HCT116 (cell line): ENCODE results near the gene PI16. TPM values are rescaled to one million over a fixed set of nuclear protein-coding genes. Genes with fewer than 3 reads are reported as not detected.

Experiments
- ATAC-seq: fragments of 200-7000 bp; cut with Tn5 transposase; 2 replicates; pipeline ENCODE4 v1.9.1; 2020; ENCODE audit warnings: mild to moderate bottlenecking, moderate library complexity
- BruUV-seq: library from RNA; stranded (reverse); fragments of 400-500 nt; replicated peaks from 2 replicates; lab custom pipeline; 2021; lab: Mats Ljungman, UMichigan
- CTCF ChIA-PET: fragments of 300-600 bp; sonication (Branson Sonifier 250); formaldehyde crosslinking; loops from one replicate; lab custom pipeline; 2021; ENCODE audit warnings: antibody characterized with exemption; lab: Charles Lee
- POLR2A ChIA-PET: fragments of 300-600, 350-600 bp; sonication (Branson Sonifier 250); formaldehyde crosslinking; loops from one replicate; lab custom pipeline; 2021; ENCODE audit warnings: antibody characterized with exemption; lab: Charles Lee
- RAD21 ChIA-PET, 2 experiments: fragments of 300-600 bp; sonication (Branson Sonifier 250); formaldehyde crosslinking; loops; one replicate each; lab custom pipeline; 2023; ENCODE audit warnings: low total read pairs in 2 of 2; ENCODE audit not compliant: uncharacterized antibody in 2 of 2, unreplicated experiment in 2 of 2, low non-redundant PET in 1 of 2; lab: Charles Lee
- DNase-seq: peaks from one replicate; pipeline ENCODE4 v3.0.0-alpha.2; 2010; ENCODE audit warnings: low read depth, low spot score
- H2AFZ ChIP-seq: fragments of 200-600 bp; shearing (Covaris generic), sonication (generic); 2 replicates; pipeline ENCODE4 v1.6.1; 2017; ENCODE audit warnings: low read depth, mixed run types, mixed read lengths, antibody characterized with exemption, low read length; ENCODE audit not compliant: poor library complexity, severe bottlenecking
- H3K27ac ChIP-seq: 2 replicates; pipeline ENCODE4 v1.5.1; 2012; ENCODE audit warnings: low read depth, low read length
- H3K27me3 ChIP-seq: fragments of 200-600 bp; sonication (generic); 2 replicates; pipeline ENCODE4 v1.6.1; 2016; ENCODE audit warnings: mixed run types, low read length, mixed read lengths; ENCODE audit not compliant: insufficient read depth
- H3K36me3 ChIP-seq, 2 experiments: fragments of 200-500 bp in 1 of 2; fragments of 200-600 bp in 1 of 2; sonication (Bioruptor generic) in 1 of 2; sonication (generic) in 1 of 2; 2 replicates each; pipeline versions ENCODE4 v1.5.1 to v1.6.1; 2014 to 2016; ENCODE audit warnings: low read length in 2 of 2, inconsistent platforms in 1 of 2, mixed read lengths in 1 of 2, mixed run types in 1 of 2; ENCODE audit not compliant: insufficient read depth in 2 of 2, control insufficient read depth in 1 of 2
- H3K4me1 ChIP-seq, 2 experiments: fragments of 200-600 bp in 1 of 2; sonication (generic) in 1 of 2; 2 replicates each; pipeline versions ENCODE4 v1.5.1 to v1.6.1; 2012 to 2017; ENCODE audit warnings: low read length in 2 of 2, inconsistent platforms in 1 of 2, mild to moderate bottlenecking in 1 of 2, mixed read lengths in 1 of 2, mixed run types in 1 of 2, moderate library complexity in 1 of 2; ENCODE audit not compliant: insufficient read depth in 2 of 2, control insufficient read depth in 1 of 2
- H3K4me2 ChIP-seq: fragments of 200-600 bp; sonication (generic); 2 replicates; pipeline ENCODE4 v1.6.1; 2017; ENCODE audit warnings: mixed run types, low read length, mixed read lengths
- H3K4me3 ChIP-seq, 2 experiments: fragments of 200-600 bp in 1 of 2; sonication (generic) in 1 of 2; replicated peaks in 1 of 2; 2 replicates each; pipeline ENCODE4 v1.5.1; 2011 to 2016; ENCODE audit warnings: low read length in 2 of 2, control low read depth in 1 of 2, low read depth in 1 of 2, mild to moderate bottlenecking in 1 of 2, mixed read lengths in 1 of 2, mixed run types in 1 of 2
- H3K79me2 ChIP-seq: fragments of 200-600 bp; sonication (generic); 2 replicates; pipeline ENCODE4 v1.6.1; 2017; ENCODE audit warnings: mild to moderate bottlenecking, mixed run types, low read length, moderate library complexity, mixed read lengths; ENCODE audit not compliant: insufficient read depth
- H3K9ac ChIP-seq: fragments of 200-600 bp; sonication (generic); 2 replicates; pipeline ENCODE4 v1.6.1; 2016; ENCODE audit warnings: low read length, mixed read lengths
- H3K9me2 ChIP-seq: fragments of 200-600 bp; sonication (generic), shearing (Covaris generic); 2 replicates; pipeline ENCODE4 v1.6.1; 2017; ENCODE audit warnings: mixed run types, mild to moderate bottlenecking, moderate library complexity; ENCODE audit not compliant: insufficient read depth
- H3K9me3 ChIP-seq, 2 experiments: fragments of 200-500 bp in 1 of 2; fragments of 200-600 bp in 1 of 2; sonication (Bioruptor generic) in 1 of 2; sonication (generic) in 1 of 2; 2 replicates each; pipeline ENCODE4 v1.6.1; 2014 to 2017; ENCODE audit warnings: low read length in 2 of 2, mixed read lengths in 2 of 2, inconsistent platforms in 1 of 2, low read depth in 1 of 2, mild to moderate bottlenecking in 1 of 2, mixed run types in 1 of 2, moderate library complexity in 1 of 2; ENCODE audit not compliant: control insufficient read depth in 1 of 2, insufficient read depth in 1 of 2
- H4K20me1 ChIP-seq: fragments of 200-600 bp; sonication (generic), shearing (Covaris generic); 2 replicates; pipeline ENCODE4 v1.6.1; 2017; ENCODE audit warnings: mixed run types, mild to moderate bottlenecking, moderate library complexity; ENCODE audit not compliant: insufficient read depth
- ATF3 ChIP-seq: IDR thresholded peaks from 2 replicates; pipeline ENCODE4 v1.6.1; 2012
- CEBPB ChIP-seq: IDR thresholded peaks from 2 replicates; pipeline ENCODE4 v1.6.1; 2012; ENCODE audit warnings: low read depth
- CTCF ChIP-seq, 3 experiments: fragments of 200-600 bp in 1 of 3; sonication (generic) in 1 of 3; IDR thresholded peaks in 2 of 3; conservative IDR thresholded peaks in 1 of 3; 2 replicates each; pipeline ENCODE4 v1.5.1; 2012 to 2017; ENCODE audit warnings: low read depth in 2 of 3, low read length in 2 of 3, antibody characterized with exemption in 1 of 3, borderline replicate concordance in 1 of 3, control low read depth in 1 of 3, mild to moderate bottlenecking in 1 of 3, mixed read lengths in 1 of 3, mixed run types in 1 of 3, moderate library complexity in 1 of 3; ENCODE audit not compliant: insufficient read depth in 1 of 3
- ELF1 ChIP-seq: IDR thresholded peaks from 2 replicates; pipeline ENCODE4 v1.6.1; 2012; ENCODE audit warnings: low read depth, borderline replicate concordance
- EZH2 ChIP-seq: fragments of 200-600 bp; sonication (generic); IDR thresholded peaks from 2 replicates; pipeline ENCODE4 v1.6.1; 2017; ENCODE audit warnings: antibody characterized with exemption, mixed run types
- EZH2phosphoT487 ChIP-seq: fragments of 200-600 bp; IDR thresholded peaks from 2 replicates; pipeline ENCODE4 v1.6.1; 2018; ENCODE audit warnings: antibody characterized with exemption, borderline replicate concordance
- POLR2AphosphoS5 ChIP-seq: IDR thresholded peaks from 2 replicates; pipeline ENCODE4 v1.6.1; 2011; ENCODE audit warnings: mild to moderate bottlenecking, low read depth, low read length, moderate library complexity
- SIN3A ChIP-seq: IDR thresholded peaks from 2 replicates; pipeline ENCODE4 v1.6.1; 2012; ENCODE audit warnings: low read depth
- SP1 ChIP-seq: IDR thresholded peaks from 2 replicates; pipeline ENCODE4 v1.6.1; 2012; ENCODE audit warnings: low read depth
- YY1 ChIP-seq: IDR thresholded peaks from 2 replicates; pipeline ENCODE4 v1.6.1; 2011; ENCODE audit warnings: low read length, low read depth, moderate library complexity, mild to moderate bottlenecking; ENCODE audit not compliant: insufficient replicate concordance; ENCODE audit errors: extremely low read depth
- ZNF274 ChIP-seq: fragments of 200-500 bp; sonication (Bioruptor generic); IDR thresholded peaks from 2 replicates; pipeline ENCODE4 v1.6.1; 2014; ENCODE audit warnings: mild to moderate bottlenecking, low read depth, low read length, inconsistent platforms
- intact Hi-C: fragments of 100-400 bp; cut with micrococcal nuclease; formaldehyde crosslinking; loops from 2 replicates; pipeline ENCODE4 v1.10.0; 2022
- total RNA-seq: library from RNA; stranded (reverse); gene quantifications from one replicate; pipeline ENCODE4 v1.2.1, GENCODE V29; 2021; ENCODE audit not compliant: unreplicated experiment
- TF ChIP-seq, protein P1 (sequence below): IDR thresholded peaks from 2 replicates; pipeline ENCODE4 v1.6.1; 2011; ENCODE audit warnings: mild to moderate bottlenecking, low read length, moderate library complexity; ENCODE audit not compliant: insufficient replicate concordance; ENCODE audit errors: extremely low read depth

PI16 gene
- total RNA-seq, 1 experiment from 2014 or later: 0.59 TPM

DNA sequence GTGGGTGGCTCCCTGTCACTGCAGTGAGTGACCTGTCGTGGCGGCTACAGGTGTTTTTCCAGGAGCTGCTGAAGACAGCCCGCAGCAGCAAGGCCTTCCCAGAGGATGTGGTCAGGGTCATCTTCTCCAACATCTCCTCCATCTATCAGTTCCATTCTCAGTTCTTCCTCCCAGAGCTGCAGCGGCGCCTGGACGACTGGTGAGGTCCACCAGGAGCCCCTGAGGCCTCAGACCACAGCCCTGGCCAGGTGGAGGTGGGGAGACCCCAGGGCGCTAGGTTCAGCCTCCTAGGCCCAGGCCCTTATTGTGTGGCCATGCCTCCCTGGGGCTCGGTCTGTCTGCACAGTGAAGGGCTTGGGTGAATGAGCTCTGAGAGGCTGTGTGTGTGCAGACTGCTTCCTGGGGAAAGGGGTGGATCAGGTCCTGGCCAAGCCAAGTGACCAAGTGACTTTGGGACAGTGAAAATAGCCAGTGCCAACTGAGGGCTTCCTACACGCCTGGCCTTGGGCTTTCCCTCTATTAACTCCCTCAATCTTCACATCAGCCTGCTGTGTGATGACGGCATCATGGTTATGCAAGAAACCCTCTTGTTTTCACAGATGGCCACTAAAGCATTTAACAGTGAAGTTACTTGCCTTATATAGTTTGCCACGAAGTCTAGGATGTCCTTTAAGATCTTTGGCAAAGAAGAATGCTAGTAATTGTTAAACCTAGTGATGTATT is 57.3 kb downstream of the PI16 start:
- H3K36me3 ChIP-seq: no peaks in the 10 kb centered on the region
- no TSS peak for BruUV-seq
- intact Hi-C loops: no loop called here
- H3K79me2 ChIP-seq: no peaks in the 10 kb centered on the region
- ChIA-PET CTCF (no interaction called here), POLR2A (no interaction called here), RAD21 (no interaction called here)
- H3K9me2 ChIP-seq: no peaks in the 10 kb centered on the region
- no peak overlapping the region for H2AFZ ChIP-seq
- ATAC-seq: no peak
- no peak for DNase-seq
- no peaks in the 10 kb centered on the region for H3K4me1 ChIP-seq
- H3K9me3 ChIP-seq: no peaks in the 10 kb centered on the region
- H4K20me1 ChIP-seq: no peaks in the 10 kb centered on the region
- H3K27ac ChIP-seq: no peak overlapping the region
- TF ChIP-seq, protein P1, sequence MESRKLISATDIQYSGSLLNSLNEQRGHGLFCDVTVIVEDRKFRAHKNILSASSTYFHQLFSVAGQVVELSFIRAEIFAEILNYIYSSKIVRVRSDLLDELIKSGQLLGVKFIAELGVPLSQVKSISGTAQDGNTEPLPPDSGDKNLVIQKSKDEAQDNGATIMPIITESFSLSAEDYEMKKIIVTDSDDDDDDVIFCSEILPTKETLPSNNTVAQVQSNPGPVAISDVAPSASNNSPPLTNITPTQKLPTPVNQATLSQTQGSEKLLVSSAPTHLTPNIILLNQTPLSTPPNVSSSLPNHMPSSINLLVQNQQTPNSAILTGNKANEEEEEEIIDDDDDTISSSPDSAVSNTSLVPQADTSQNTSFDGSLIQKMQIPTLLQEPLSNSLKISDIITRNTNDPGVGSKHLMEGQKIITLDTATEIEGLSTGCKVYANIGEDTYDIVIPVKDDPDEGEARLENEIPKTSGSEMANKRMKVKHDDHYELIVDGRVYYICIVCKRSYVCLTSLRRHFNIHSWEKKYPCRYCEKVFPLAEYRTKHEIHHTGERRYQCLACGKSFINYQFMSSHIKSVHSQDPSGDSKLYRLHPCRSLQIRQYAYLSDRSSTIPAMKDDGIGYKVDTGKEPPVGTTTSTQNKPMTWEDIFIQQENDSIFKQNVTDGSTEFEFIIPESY: no peak
- TF ChIP-seq SP1: no peak
- TF ChIP-seq ZNF274: no peak
- no peak for TF ChIP-seq ATF3
- no peak for TF ChIP-seq YY1
- no peak for TF ChIP-seq POLR2AphosphoS5
- TF ChIP-seq CEBPB: no peak
- no peak for TF ChIP-seq ELF1
- TF ChIP-seq EZH2phosphoT487: no peak
- no peak for TF ChIP-seq EZH2
- TF ChIP-seq CTCF (IDR thresholded peaks at IDR 0.05 in 2 of 3, conservative IDR thresholded peaks at IDR 0.05 in 1 of 3; ENCODE audit: borderline replicate concordance in 1 of 3, insufficient read depth in 1 of 3, low read depth in 2 of 3, low read length in 2 of 3): no peak
- TF ChIP-seq SIN3A: no peak
- TF ChIP-seq, all 23 proteins: peak for 0
- Histone ChIP-seq H3K9ac (no peak overlapping the region), H3K27me3 (no peaks in the 10 kb centered on the region), H3K4me2 (no peak overlapping the region), H3K4me3 (no peak overlapping the region)
